GM18499 (cell line): ENCODE results near the gene HTRA3.

ENCODE experiments used
- ATAC-seq: cut with Tn5 transposase; IDR thresholded peaks from one replicate; pipeline ENCODE4 v1.9.1; 2021; ENCODE audit warnings: moderate number of reproducible peaks; ENCODE audit not compliant: insufficient read depth, unreplicated experiment

The HTRA3 gene

GRCh38 chr4:8265171-8265929 is 4.2 kb upstream of the HTRA3 start:
- no peak for ATAC-seq

GRCh38 chr4:8266088-8266487 is 3.5 kb upstream of the HTRA3 start:
- ATAC-seq, result no peak

DNA sequence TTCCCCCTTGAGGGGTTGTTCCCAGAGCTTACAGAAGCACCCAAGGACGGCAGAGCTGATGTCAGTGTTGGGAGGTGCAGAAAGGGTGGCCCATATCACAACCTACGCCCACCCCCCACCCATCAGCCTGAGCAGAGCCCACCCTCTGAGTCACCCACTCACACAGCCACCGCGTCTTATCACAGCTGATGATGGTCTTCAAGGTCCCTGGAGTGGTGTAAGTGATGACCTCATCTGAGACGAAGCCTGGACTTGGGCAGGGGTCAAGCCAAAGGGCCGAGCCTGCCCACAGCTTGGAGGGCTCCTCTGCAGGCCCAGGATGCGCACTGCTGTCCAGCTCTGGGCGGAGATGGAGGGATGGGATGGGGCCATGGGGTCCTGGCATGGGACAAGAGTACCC is 3.0 kb upstream of the HTRA3 start:
- ATAC-seq, result no peak

GRCh38 chr4:8267077-8267476 is 2.5 kb upstream of the HTRA3 start:
- no peak for ATAC-seq

DNA sequence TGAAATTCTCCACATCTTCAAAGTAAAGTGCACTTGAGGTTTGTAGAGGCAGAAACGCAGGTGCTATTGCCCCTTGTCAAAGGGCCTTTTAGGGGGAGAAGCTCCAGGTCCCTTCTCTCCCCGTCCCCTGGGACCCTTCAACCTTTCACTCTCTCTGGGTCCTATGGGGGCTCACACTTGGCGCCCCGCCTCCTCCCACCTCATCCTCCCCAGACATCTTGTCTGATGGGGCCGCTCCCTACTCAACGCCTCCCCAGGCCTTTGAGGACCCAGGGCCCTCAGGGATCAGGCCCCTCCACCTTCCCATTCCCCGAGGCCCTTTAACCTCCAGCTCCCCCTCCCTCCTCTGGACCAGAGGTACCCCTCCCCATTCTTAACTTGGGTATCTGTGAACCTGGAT is 1.3 kb upstream of the HTRA3 start:
- ATAC-seq, result no peak

- ATAC-seq, result no peak
Measured at GRCh38 chr4:8268901-8269534, 536 bp upstream of the HTRA3 start.

GRCh38 chr4:8270418-8270771 is 841 bp downstream of the HTRA3 start:
- no peak for ATAC-seq

DNA sequence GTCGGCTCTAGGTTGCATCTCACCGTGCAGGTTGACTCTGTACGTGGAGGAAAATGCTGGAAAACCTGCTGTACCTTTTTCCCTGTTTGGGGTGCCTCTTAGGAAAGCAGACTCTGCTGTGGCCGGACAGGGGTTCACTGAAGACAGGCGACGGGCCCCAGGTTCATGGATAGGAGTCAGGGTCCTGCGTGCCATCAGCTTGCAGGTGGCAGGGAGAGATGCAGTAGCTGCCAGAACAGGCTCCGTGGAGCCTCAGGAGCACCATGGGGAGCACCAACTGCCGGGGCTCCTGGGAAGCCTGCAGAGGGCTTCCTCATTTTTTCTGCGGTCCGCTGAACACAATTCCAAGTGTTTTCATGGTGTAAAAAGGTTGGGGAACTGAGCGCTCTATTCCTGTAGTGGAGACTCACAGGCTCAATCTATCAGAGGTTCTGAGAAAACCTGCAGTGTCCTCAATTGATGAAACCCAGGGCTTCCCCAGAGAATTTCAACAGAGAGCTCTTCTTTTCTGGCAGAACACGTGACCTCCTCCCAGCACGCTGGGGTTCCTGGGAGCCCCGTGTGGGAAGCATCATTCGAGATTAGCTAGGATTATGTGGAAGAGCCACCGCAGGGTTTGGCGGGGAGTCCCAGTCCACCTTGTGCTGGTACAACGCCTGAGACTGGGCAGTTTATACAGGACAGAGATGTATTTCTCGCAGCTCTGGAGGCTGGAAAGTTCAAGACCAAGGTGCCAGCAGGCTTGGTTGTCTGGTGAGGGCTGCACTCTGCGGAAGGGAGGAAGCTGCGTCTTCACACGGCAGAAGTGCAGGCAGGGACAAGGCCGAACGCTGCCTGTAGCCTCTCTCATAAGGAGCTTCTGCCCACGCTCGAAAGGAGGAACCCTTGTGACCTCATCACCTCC is 1.6 kb downstream of the HTRA3 start:
- no peak for ATAC-seq

DNA sequence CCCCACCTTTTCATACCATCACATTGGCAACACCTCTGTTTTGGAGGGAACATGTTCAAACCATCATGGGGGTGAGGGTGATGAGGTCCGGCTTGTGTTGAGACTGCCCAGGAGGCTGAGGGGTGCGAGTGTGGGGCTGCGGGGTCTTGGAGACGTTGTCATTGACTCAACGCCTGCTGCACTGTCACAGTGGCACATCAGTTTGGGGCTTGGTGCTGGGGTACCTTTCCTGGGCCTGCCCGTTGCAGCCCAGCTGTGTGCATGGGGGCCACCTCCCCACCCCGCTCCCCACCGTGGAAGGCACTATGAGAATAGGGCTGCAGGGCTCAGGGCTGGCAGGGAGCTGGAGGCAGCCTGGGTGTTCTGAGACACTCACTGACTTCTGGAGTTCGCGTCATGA is 2.3 kb downstream of the HTRA3 start:
- no peak for ATAC-seq

DNA sequence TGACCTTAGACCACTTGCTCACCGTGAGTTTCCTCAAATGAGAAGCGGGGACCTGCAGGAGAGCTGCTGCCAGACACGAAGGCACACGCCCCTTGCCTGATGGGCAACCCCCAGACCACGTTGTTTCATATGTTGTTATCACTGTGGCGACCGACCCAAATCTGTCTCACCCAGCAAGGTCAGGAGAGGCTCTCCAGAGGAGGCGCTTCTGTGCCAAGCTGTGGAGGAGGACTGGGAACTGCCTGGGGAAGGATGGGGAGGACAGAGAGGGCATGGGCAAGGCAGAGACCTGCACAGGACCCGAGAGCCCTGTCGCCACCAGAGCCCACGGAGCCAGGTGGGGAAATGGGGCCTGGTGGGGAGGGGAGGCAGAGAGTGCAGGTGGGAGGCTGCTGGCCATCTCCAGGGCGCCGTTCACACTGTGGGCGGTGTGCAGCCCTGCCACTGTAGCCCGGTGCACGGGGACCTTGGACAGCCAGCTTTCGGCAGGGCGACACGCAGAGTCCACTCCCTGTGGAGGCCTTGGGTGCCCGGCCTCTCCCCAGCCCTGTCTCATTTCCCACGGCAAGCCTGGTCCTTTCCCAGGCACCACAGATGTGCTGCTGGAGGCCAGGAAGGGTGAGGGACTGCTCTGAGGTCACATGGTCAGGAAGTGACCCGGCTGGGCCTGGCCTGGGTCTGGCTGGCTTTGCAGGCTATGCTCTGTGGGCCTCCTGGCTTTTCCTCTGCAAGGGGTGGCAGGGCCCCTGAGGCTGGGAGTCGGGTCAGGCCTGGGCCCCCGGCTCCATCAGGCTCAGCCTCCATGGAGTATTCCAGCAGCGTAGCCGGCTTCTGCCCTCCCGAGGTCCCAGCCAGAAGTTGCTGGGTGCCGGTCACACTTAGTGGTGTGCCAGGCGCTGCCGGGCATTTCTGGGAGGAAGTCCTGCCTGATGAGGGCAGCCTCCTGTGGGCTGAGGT is 3.2 kb downstream of the HTRA3 start:
- no peak for ATAC-seq

DNA sequence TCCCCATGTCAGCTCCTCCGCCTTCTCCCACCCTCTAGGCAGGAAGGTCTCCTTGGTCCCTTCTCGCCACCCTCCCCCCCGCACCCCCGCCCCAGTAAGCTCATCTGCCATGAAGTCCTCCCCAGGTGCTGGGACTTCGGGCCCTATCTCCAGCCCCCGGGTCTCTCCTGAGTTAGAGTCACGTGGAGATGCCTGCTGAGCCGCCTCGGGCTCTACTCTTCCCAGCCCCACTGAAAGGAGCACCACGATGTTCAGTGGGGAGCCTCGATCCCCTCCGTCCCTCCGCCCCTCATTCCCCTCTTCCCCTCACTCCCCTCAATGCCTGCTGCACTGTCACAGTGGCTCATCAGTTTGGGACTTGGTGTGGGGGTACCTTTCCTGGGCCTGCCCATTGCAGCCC is 3.9 kb downstream of the HTRA3 start:
- ATAC-seq, result no peak

GRCh38 chr4:8274066-8274652 is 4.6 kb downstream of the HTRA3 start:
- no peak for ATAC-seq

- no peak for ATAC-seq
Measured at GRCh38 chr4:8274765-8275547, 5.4 kb downstream of the HTRA3 start.

DNA sequence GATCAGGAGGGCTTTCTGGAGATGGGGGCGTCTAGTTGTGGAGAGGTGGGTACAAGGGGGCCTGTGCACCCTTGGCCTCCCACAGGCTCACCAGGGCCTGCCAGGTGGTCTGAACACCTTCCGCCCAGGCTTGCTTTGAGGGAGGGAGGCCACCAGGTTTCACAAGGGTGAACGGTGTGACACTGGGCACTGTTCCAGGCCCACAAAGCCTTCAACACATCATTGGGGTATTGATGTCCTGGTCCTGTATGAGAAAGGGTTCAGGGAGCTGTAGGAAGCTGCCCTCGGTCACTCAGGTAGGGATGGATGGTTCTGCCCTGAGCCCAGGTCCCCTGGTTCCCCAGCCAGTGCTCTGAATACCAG is 6.0 kb downstream of the HTRA3 start:
- no peak for ATAC-seq

DNA sequence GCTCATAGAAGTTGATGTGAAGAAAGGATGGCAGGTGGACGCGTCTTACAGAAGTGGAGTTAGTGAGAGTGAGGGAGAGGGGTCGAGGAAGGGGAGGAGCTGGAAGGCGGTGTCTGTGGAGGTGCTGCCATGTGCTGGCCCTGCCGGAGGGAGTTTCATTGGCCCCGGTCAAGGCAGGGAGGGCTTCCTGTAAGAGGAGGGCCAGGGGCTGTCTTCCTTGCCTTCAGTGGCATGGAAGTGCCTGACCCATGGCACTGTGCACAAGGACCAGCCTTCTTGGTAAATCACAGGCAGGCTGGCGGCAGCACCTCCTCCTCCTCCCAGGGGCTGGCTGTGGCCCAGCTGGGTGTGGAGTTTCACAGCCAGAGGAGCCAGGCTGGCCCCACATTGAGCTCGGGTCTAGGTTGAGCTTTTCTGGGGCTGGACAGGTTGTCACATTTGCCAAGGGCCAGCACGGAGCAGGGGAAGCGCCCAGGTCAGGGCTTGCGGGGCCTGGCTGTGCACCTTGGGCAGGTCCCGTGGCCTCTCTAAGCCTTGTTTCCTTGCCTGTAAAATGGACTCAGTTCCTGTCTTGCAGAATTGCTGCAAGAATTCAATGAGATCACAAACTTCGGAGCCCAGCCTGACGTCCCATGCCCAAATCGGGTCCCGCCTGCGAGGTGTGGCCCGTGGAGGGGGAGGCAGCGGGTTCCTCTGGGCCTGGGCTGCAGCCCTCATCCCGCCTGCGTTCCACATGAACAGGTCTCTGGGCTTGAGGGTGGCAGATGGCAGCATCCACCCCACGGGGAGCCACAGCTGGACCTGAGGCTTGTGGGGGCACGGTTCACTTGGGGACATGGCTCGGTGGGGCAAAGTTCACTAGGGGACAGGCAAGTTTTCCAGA is 7.0 kb downstream of the HTRA3 start:
- ATAC-seq, result no peak

- no peak for ATAC-seq
Measured at GRCh38 chr4:8277356-8278008, 7.9 kb downstream of the HTRA3 start.

DNA sequence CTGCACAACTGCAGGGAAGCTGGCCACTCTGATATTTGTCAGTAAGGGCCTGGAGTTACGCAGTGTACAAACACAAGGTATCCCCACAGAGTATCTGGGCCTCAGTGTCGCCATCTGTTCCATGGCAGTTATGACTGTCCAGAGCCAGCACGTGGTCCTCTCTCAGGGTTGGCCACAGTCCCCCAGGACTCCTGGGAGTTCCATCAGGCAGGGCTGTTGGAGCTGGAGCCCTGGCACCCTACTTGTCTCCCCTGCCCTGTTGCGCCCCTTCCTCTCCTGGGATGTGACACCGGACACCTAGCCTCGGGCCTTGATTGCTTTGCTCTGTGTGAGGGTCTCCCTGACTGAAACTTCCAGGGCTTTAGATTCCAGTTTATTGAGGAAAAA is 8.4 kb downstream of the HTRA3 start:
- ATAC-seq, result no peak
